ENCODE measurements around the gene NAA80. TPM values are rescaled to one million over a fixed set of nuclear protein-coding genes. Genes with fewer than 3 reads are reported as not detected.

Gene NAA80
- total and polyA plus RNA-seq, 2 of the 13 experiments (the other 11 are each of a cell fraction or from before 2014, with no cell fraction given): 3.4 to 8.7 TPM

DNA sequence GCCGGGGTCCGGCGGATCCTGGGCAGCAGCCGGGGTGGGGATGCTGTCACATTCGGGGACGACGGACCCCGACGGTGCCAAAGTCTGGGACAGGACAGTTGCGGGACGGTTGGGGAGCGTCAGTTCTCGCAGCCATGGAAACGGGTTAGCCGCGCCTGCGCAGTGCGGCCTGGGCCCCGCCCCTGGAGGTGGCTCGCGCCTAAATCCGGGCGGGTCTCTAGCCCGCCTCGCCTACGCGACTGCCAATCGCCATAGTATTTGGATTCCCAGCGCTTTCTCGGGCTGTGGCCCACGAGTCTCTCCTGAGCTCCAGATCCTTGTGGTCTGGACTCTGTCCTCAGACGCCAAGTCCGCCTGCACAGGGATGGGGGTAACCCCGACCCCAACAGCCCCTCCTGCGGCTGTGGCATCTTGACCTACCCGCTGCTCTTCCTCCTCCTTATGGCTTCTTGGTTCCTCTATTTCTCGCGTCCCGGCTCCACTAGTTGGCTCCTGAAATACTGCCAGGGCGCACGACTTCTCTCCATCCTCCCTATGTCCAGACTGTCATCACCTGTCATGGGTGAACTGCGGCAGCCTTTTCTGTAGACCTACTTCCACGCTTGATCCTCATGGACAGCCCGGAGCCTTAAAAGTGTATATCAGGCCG is 46.5 kb upstream of the NAA80 start, which contains the start of gene ZMYND10 (continued):
- TF ChIP-seq, protein P1, sequence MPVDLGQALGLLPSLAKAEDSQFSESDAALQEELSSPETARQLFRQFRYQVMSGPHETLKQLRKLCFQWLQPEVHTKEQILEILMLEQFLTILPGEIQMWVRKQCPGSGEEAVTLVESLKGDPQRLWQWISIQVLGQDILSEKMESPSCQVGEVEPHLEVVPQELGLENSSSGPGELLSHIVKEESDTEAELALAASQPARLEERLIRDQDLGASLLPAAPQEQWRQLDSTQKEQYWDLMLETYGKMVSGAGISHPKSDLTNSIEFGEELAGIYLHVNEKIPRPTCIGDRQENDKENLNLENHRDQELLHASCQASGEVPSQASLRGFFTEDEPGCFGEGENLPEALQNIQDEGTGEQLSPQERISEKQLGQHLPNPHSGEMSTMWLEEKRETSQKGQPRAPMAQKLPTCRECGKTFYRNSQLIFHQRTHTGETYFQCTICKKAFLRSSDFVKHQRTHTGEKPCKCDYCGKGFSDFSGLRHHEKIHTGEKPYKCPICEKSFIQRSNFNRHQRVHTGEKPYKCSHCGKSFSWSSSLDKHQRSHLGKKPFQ (CRISPR knock-in tag; IDR thresholded peaks at IDR 0.05; ENCODE audit: insufficient replicate concordance): no peak
- TF ChIP-seq ZC3H13 (CRISPR knock-in tag; IDR thresholded peaks at IDR 0.05): no peak
- TF ChIP-seq TCF12 (IDR thresholded peaks at IDR 0.05): no peak
- no peak for TF ChIP-seq TCF12 (CRISPR knock-in tag; IDR thresholded peaks at IDR 0.05)
- 0 out of 2 replicates have a peak, but pooled peaks have one; percentile 31 for TF ChIP-seq PITX1 (CRISPR knock-in tag; IDR thresholded peaks at IDR 0.05)
- TF ChIP-seq RFX3 (CRISPR knock-in tag; IDR thresholded peaks at IDR 0.05): peak; percentile 69
- TF ChIP-seq MIER3 (CRISPR knock-in tag; IDR thresholded peaks at IDR 0.05; ENCODE audit: borderline replicate concordance): no peak
- TF ChIP-seq NBN (conservative IDR thresholded peaks at IDR 0.05): no peak
- TF ChIP-seq ZNF780A (CRISPR knock-in tag; IDR thresholded peaks at IDR 0.05): no peak
- TF ChIP-seq ZNF451 (CRISPR knock-in tag; IDR thresholded peaks at IDR 0.05): no peak
- no peak for TF ChIP-seq ZNF773 (CRISPR knock-in tag; IDR thresholded peaks at IDR 0.05; ENCODE audit: borderline replicate concordance)
- TF ChIP-seq, protein P2, sequence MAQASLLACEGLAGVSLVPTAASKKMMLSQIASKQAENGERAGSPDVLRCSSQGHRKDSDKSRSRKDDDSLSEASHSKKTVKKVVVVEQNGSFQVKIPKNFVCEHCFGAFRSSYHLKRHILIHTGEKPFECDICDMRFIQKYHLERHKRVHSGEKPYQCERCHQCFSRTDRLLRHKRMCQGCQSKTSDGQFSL (CRISPR knock-in tag; IDR thresholded peaks at IDR 0.05): no peak
- TF ChIP-seq RFX1 (IDR thresholded peaks at IDR 0.05): peak; percentile 52; the same call in 1 of the 2 replicates
- TF ChIP-seq, protein P3, sequence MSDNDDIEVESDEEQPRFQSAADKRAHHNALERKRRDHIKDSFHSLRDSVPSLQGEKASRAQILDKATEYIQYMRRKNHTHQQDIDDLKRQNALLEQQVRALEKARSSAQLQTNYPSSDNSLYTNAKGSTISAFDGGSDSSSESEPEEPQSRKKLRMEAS (IDR thresholded peaks at IDR 0.05): no peak
- no peak for TF ChIP-seq FOXO1 (CRISPR knock-in tag; IDR thresholded peaks at IDR 0.05)
- TF ChIP-seq AGO2 (optimal IDR thresholded peaks at IDR 0.05; ENCODE audit: low read depth, low read length): peak; percentile 58
- TF ChIP-seq NR2F6 (IDR thresholded peaks at IDR 0.05): no peak
- TF ChIP-seq NR2F6 (CRISPR knock-in tag; IDR thresholded peaks at IDR 0.05): no peak
- TF ChIP-seq, protein P4, sequence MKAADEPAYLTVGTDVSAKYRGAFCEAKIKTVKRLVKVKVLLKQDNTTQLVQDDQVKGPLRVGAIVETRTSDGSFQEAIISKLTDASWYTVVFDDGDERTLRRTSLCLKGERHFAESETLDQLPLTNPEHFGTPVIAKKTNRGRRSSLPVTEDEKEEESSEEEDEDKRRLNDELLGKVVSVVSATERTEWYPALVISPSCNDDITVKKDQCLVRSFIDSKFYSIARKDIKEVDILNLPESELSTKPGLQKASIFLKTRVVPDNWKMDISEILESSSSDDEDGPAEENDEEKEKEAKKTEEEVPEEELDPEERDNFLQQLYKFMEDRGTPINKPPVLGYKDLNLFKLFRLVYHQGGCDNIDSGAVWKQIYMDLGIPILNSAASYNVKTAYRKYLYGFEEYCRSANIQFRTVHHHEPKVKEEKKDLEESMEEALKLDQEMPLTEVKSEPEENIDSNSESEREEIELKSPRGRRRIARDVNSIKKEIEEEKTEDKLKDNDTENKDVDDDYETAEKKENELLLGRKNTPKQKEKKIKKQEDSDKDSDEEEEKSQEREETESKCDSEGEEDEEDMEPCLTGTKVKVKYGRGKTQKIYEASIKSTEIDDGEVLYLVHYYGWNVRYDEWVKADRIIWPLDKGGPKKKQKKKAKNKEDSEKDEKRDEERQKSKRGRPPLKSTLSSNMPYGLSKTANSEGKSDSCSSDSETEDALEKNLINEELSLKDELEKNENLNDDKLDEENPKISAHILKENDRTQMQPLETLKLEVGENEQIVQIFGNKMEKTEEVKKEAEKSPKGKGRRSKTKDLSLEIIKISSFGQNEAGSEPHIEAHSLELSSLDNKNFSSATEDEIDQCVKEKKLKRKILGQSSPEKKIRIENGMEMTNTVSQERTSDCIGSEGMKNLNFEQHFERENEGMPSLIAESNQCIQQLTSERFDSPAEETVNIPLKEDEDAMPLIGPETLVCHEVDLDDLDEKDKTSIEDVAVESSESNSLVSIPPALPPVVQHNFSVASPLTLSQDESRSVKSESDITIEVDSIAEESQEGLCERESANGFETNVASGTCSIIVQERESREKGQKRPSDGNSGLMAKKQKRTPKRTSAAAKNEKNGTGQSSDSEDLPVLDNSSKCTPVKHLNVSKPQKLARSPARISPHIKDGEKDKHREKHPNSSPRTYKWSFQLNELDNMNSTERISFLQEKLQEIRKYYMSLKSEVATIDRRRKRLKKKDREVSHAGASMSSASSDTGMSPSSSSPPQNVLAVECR (CRISPR knock-in tag; IDR thresholded peaks at IDR 0.05; ENCODE audit: borderline replicate concordance): peak; percentile 37
- no peak for TF ChIP-seq XBP1 (CRISPR knock-in tag; IDR thresholded peaks at IDR 0.05)
- TF ChIP-seq ZKSCAN5 (CRISPR knock-in tag; IDR thresholded peaks at IDR 0.05): no peak
- TF ChIP-seq NFE2L2 (IDR thresholded peaks at IDR 0.05; ENCODE audit: low read length): no peak
- TF ChIP-seq, protein P5, sequence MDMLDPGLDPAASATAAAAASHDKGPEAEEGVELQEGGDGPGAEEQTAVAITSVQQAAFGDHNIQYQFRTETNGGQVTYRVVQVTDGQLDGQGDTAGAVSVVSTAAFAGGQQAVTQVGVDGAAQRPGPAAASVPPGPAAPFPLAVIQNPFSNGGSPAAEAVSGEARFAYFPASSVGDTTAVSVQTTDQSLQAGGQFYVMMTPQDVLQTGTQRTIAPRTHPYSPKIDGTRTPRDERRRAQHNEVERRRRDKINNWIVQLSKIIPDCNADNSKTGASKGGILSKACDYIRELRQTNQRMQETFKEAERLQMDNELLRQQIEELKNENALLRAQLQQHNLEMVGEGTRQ (IDR thresholded peaks at IDR 0.05; ENCODE audit: low read depth, low read length): no peak
- TF ChIP-seq, protein P5 (CRISPR knock-in tag; IDR thresholded peaks at IDR 0.05; ENCODE audit: borderline replicate concordance): no peak
- TF ChIP-seq KLF12 (CRISPR knock-in tag; IDR thresholded peaks at IDR 0.05; ENCODE audit: borderline replicate concordance): no peak
